GM10248 (cell line): ENCODE measurements around the gene RNF217.
"Not testable (repeated sequence)": the region's sequence is repeated elsewhere in the genome, so short reads cannot be mapped to it uniquely, and the experiment has no call there.

ENCODE experiments used
- CTCF ChIA-PET: fragments of 300-600 bp; sonication (Branson Sonifier 250); formaldehyde crosslinking; extraction: SDS; loops from one replicate; lab custom pipeline; 2021; ENCODE audit warnings: antibody characterized with exemption; lab: Yijun Ruan, JAX
- POLR2A ChIA-PET: fragments of 350-650 bp; sonication (Branson Sonifier 250); formaldehyde crosslinking; extraction: SDS; loops from one replicate; lab custom pipeline; 2020; ENCODE audit warnings: antibody characterized with exemption; lab: Yijun Ruan, JAX
- DNase-seq: peaks from one replicate; pipeline ENCODE4 v3.0.0; 2012; ENCODE audit errors: extremely low spot score
- CTCF ChIP-seq: IDR thresholded peaks from 2 replicates; pipeline ENCODE4 v1.5.1; 2012; ENCODE audit warnings: mild to moderate bottlenecking, low read depth; ENCODE audit errors: extremely low read depth, missing control alignments, control extremely low read depth

The RNF217 gene

GRCh38 chr6:125073071-125073470 lies 110.8 kb downstream of the RNF217 start:
- ChIA-PET POLR2A (no interaction called here), CTCF (no interaction called here)
- no peak for TF ChIP-seq CTCF
- no peak for DNase-seq

GRCh38 chr6:125074120-125074519 lies 111.9 kb downstream of the RNF217 start:
- DNase-seq = no peak
- ChIA-PET CTCF (no interaction called here), POLR2A (no interaction called here)
- TF ChIP-seq CTCF = no peak

GRCh38 chr6:125075073-125075472 lies 112.8 kb downstream of the RNF217 start:
- POLR2A ChIA-PET = not testable (repeated sequence)

GRCh38 chr6:125075741-125076481 lies 113.7 kb downstream of the RNF217 start:
- ChIA-PET CTCF (interaction anchor here (1.0 kb wide), 1 partner anchor 23 kb away, joined by 4 read pairs; no protein-coding TSS in a partner anchor), POLR2A (no interaction called here)
- no peak for TF ChIP-seq CTCF
- DNase-seq = no peak

More at GRCh38 chr6:125075073-125075472, 112.8 kb downstream of the RNF217 start:
- DNase-seq, CTCF ChIA-PET: not testable (repeated sequence)

- POLR2A ChIA-PET = no interaction called here
- no peak for DNase-seq
- TF ChIP-seq CTCF = no peak
- CTCF ChIA-PET = interaction anchor here (1.0 kb wide), 1 partner anchor 24 kb away, joined by 4 read pairs; no protein-coding TSS in a partner anchor
Measured at GRCh38 chr6:125076482-125076742, 114.2 kb downstream of the RNF217 start.

- CTCF ChIA-PET = interaction anchor here (1.6 kb wide), 1 partner anchor 9 kb away, joined by 6 read pairs; no protein-coding TSS in a partner anchor
- no peak for TF ChIP-seq CTCF
- no peak for DNase-seq
- POLR2A ChIA-PET = no interaction called here
Measured at GRCh38 chr6:125077453-125077852, 115.2 kb downstream of the RNF217 start.

GRCh38 chr6:125078602-125079321 lies 116.5 kb downstream of the RNF217 start:
- CTCF ChIA-PET = interaction anchor here (1.6 kb wide), 1 partner anchor 10 kb away, joined by 6 read pairs; no protein-coding TSS in a partner anchor
- no peak for TF ChIP-seq CTCF
- POLR2A ChIA-PET = no interaction called here
- no peak for DNase-seq
